Mesodermal cell (in vitro differentiated cells): ENCODE measurements around the gene ALG14.
A peak's percentile ranks its signal among the peaks of the same experiment; 100 is the strongest.
"Not testable (repeated sequence)": the region's sequence is repeated elsewhere in the genome, so short reads cannot be mapped to it uniquely, and the experiment has no call there.

Source experiments
- H3K27ac ChIP-seq: 2 replicates; pipeline ENCODE4 v1.7.0; 2013; ENCODE audit warnings: mild to moderate bottlenecking, low read depth, low read length, moderate library complexity; ENCODE audit not compliant: severe bottlenecking
- H3K36me3 ChIP-seq: 2 replicates; pipeline ENCODE4 v1.7.1; 2013; ENCODE audit warnings: mild to moderate bottlenecking, low read length, moderate library complexity; ENCODE audit not compliant: control insufficient read depth, insufficient read depth
- H3K4me1 ChIP-seq: one replicate; pipeline ENCODE4 v1.7.1; 2013; ENCODE audit warnings: mild to moderate bottlenecking, low read length; ENCODE audit not compliant: insufficient read depth, control insufficient read depth, poor library complexity, severe bottlenecking
- H3K4me3 ChIP-seq: 2 replicates; pipeline ENCODE4 v1.7.0; 2013; ENCODE audit warnings: low read length, control low read depth, mild to moderate bottlenecking; ENCODE audit not compliant: insufficient read depth, poor library complexity, severe bottlenecking; ENCODE audit errors: extremely low read depth
- H3K9me3 ChIP-seq: 2 replicates; pipeline ENCODE4 v1.7.1; 2013; ENCODE audit warnings: mild to moderate bottlenecking, low read length, moderate library complexity; ENCODE audit not compliant: control insufficient read depth
- WGBS, 2 experiments: methylation state at CpG; one replicate each; pipeline ENCODE4 v1.1.5; 2013; ENCODE audit warnings: missing lambda C conversion rate in 2 of 2; ENCODE audit not compliant: insufficient coverage in 2 of 2; 5-methylcytosine and 5-hydroxymethylcytosine counted together

Gene ALG14

DNA sequence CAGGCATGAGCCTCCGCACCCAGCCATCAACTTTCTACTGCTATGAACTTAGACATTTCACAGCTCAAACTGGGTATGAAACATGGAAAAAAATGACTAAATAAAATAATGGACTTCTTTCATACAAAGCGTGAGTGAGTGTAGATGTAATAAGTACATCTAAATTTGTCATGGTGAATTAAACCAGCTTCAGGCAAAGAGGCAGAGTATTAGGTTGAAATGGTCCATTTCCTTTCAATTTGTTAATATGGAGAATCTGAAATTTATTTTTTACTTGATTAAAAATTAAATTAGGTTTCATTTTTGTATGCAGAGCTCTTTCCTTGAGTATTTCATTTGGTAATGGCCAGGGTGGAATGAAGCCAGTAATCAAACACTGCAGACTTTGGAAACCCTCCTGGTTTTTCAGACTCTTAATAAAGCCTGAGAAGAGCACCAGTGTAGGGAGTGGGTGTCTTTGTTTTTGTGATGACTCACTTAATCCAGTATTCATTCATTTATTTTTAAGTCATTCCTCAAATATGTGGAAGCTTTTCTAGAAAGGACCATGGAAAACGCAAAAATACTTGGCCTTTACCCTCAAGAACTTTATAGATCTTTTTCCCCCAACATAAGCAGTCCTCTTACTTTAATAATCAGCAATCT is 49.2 kb downstream of the ALG14 start:
- Histone ChIP-seq H3K9me3 (peaks cover 7% of the 10 kb centered on the region), H3K36me3 (peaks cover 5% of the 10 kb centered on the region), H3K4me3 (no peak overlapping the region), H3K27ac (no peak overlapping the region), H3K4me1 (peaks cover 4% of the 10 kb centered on the region)
- 80 to 100% methylated on average over 1 of the region's 3 CpGs for WGBS, 2 experiments

DNA sequence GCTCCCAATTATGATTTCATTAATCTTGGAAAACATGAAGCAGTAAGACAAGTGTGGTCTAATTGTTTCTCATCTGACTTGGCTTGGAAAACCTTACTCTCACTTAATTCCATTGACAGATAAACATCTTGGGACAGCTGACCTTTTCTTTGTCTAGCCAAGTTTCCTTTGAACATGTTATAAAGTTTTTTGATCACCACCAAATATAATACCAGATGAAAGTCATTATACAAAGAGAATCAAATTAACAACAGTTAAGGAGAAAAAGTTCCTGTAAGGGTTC is 50.2 kb downstream of the ALG14 start:
- H3K4me1 ChIP-seq = peaks cover 4% of the 10 kb centered on the region
- H3K4me3 ChIP-seq = no peak overlapping the region
- H3K27ac ChIP-seq = no peak overlapping the region
- peaks cover 7% of the 10 kb centered on the region for H3K9me3 ChIP-seq
- H3K36me3 ChIP-seq = peaks cover 5% of the 10 kb centered on the region

DNA sequence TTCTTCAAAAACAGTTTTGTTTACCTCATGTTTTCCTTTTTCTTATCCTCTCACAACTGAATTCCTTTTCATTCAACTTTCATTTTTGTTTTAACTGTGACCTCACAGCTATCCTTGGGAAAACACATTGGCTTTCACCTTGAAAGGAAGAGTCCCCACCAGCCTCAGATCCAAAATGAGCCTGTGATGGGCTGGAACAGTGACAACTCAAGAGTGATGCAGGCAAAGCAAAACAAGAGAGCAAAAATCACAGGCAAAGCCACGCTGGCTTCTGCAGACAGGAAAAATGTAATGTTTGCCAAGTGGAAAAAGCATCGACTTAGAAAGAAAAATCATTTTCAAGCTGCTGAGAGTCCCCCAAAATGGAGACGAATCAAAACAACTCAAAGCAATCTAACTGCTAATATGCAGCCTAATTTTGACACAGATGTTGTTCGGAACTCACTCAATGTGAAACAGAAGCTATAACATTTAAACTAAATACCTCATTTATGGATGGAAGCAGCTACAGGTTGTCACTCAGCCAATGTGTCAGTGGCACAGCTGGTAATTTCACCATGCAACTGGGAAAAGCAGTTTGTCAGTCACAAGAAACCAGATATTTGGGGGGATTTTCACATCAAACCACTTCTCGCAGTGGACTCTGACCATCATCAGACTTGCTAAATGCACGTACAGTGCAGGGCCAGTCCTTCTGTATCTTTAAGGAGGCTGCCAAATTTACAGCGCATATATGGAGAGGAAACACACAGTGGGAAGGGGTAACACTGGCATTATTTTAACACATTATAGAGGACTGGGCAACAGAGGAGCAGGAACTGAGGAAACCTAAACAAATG is 50.7 kb downstream of the ALG14 start:
- 86 to 98% methylated on average over 4 to 7 of the region's 7 CpGs for WGBS, 2 experiments
- Histone ChIP-seq H3K9me3 (peaks cover 7% of the 10 kb centered on the region), H3K27ac (no peak overlapping the region), H3K4me1 (peaks cover 4% of the 10 kb centered on the region), H3K36me3 (peaks cover 5% of the 10 kb centered on the region), H3K4me3 (no peak overlapping the region)

DNA sequence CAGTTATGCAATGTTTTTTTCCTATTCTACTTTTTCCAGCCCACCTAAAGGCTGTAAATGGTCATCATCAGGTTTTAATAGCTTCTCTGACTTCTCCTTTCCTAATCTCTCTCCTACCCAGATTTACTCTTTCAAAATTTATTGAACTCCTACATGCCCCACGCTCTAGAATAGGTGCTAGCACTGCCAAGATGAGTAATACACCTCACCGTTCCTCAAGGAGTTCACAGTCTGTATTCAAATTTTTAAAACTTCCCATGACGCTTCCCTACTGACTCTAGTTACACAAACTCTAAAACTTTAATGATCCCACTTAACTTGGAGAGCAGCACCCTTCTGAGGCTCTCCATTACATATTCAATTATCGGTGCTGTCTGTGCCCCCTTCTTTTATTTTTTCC is 51.6 kb downstream of the ALG14 start:
- Histone ChIP-seq H3K4me1 (peaks cover 4% of the 10 kb centered on the region), H3K9me3 (peaks cover 7% of the 10 kb centered on the region), H3K27ac (no peak overlapping the region), H3K36me3 (peaks cover 5% of the 10 kb centered on the region), H3K4me3 (no peak overlapping the region)
- WGBS, 2 experiments = 75 to 81% methylated on average over 4 of the region's 4 CpGs

DNA sequence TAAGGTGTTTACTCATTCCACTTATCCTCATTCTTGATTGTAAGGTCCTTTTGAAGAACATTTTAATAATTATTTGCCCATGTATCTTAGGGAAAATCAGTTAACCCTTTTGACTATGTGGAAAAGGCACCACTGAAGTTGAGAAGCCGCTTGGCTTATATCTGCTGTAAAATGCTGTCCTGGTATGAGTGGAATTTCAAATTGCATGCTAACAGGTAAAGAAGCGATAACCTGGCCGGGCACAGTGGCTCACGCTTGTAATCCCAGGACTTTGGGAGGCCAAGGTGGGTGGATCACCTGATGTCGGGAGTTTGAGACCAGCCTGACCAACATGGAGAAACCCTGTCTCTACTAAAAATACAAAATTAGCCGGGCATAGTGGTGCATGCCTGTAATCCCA is 53.3 kb downstream of the ALG14 start:
- WGBS, 2 experiments = 82 to 97% methylated on average over 4 to 6 of the region's 6 CpGs
- H3K4me1 ChIP-seq, H3K4me3 ChIP-seq, H3K36me3 ChIP-seq, H3K27ac ChIP-seq, H3K9me3 ChIP-seq: not testable (repeated sequence)

DNA sequence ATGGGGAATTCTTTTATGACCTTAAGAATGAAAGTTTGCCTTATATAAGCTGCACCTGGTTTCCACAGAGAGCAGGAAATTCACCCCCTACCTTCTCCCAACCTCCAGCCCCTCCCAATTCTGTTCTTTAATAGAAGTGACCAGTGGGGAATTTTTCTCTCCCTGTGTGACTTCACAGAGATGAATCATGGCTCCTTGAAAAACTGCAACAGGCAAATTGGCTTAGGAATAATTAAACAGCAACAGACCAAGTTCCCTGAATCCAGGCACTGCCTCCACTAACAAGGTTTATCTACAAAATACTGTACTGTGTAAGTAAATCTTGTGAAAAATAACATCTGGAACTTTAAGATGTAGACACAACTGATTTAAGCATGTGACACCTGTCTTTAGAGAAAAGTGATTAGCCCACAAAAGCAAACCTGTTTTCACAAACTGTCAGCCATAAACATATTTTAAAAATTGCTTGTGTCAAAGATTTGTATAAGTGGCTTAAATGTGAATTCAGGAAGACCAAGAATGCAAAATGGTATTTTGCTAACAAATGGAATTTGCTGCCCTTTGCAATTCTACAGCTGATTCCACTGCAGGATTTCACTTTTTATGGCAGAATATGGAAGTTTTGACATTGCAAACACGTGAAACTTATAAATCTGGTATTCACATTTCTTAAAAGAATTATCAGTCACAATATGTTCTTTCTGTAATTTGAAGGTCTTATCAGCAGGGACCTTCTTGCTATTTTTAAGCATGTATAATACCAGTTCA is 54.0 kb downstream of the ALG14 start:
- WGBS, 2 experiments = no CpG with 5 or more reads among the region's 1 CpG
- H3K9me3 ChIP-seq = no peaks in the 10 kb centered on the region
- H3K36me3 ChIP-seq = no peaks in the 10 kb centered on the region
- H3K27ac ChIP-seq = no peak overlapping the region
- H3K4me1 ChIP-seq = peaks cover 4% of the 10 kb centered on the region
- no peak overlapping the region for H3K4me3 ChIP-seq

DNA sequence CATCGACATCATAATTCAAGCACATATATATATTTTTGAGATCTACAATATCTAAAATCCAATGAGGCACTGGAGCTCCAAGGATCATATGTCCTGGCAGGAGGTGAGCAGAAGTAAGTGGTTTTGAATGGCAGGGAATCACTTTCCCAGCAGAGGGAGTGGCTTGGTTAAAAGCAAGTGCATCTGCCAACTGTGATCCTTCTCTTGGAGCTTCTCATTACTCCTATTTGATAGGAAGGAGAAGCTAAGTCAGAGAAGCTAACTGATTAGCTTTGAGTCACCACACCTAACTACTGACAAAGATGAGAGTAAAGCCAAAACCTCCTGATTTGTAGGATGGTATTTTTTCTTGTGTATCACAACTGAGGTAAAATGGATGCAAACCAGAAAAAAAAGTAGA is 55.0 kb downstream of the ALG14 start:
- Histone ChIP-seq H3K9me3 (no peaks in the 10 kb centered on the region), H3K36me3 (no peaks in the 10 kb centered on the region), H3K4me3 (no peak overlapping the region), H3K4me1 (peaks cover 4% of the 10 kb centered on the region), H3K27ac (no peak overlapping the region)
- no CpG with 5 or more reads among the region's 1 CpG for WGBS, 2 experiments

DNA sequence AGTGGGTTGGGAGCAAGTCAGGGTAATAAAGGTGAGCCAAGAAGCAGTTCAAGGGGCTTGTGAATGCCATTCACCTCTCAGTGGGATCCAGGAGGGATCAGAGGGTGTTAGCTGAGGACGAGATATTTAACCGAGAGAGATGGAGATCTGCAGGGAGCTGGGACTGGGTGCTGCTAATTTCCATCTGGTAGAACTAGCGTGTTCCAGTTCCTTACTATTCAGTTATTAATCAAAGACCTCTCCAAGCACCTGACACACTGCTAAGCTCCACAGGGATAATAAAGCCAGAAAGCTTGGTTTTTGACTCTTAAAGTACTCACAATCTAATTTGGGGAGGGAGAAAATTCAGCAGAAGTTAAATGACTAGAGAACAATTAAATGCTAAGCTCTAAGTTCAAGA is 57.7 kb downstream of the ALG14 start:
- no peak overlapping the region for H3K4me3 ChIP-seq
- H3K4me1 ChIP-seq = no peaks in the 10 kb centered on the region
- no peak overlapping the region for H3K27ac ChIP-seq
- 82% methylated on average over 3 of the region's 3 CpGs; no CpG with 5 or more reads in 1 of the 2 experiments for WGBS, 2 experiments
- no peaks in the 10 kb centered on the region for H3K36me3 ChIP-seq
- no peaks in the 10 kb centered on the region for H3K9me3 ChIP-seq

DNA sequence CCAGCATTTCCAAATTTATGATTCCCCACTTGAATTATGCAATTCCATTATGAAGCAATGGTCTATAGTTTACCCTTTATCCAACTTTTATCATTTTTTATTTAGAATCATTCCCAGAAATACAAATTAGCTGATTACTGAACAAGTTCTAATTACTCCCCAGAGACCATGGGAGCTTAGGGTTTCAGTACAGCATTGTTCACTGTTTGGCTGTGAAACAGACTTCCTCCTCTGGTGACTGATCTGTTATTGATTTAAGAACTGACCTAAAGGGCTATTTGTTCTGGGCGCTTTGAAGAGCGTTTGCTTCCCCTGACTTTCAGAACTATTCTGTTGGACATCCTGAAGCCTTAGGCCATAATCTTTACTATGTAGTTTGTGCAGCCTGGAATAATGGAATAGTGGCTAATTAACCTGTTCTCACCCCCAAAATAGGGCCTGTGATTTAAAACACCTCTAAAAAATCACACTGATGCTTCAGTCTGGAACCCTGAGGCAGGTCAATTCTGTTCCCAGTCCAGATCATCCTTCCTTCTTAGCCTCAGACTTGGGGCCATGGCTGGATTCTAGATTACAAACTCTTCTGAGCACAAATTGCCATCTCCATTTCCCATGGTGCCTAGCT is 58.7 kb downstream of the ALG14 start:
- Histone ChIP-seq H3K4me3 (no peak overlapping the region), H3K27ac (peak overlapping the region; percentile 52), H3K9me3 (no peaks in the 10 kb centered on the region), H3K36me3 (no peaks in the 10 kb centered on the region), H3K4me1 (no peaks in the 10 kb centered on the region)
- WGBS, 2 experiments = 80% methylated on average over 2 of the region's 2 CpGs; no CpG with 5 or more reads in 1 of the 2 experiments

DNA sequence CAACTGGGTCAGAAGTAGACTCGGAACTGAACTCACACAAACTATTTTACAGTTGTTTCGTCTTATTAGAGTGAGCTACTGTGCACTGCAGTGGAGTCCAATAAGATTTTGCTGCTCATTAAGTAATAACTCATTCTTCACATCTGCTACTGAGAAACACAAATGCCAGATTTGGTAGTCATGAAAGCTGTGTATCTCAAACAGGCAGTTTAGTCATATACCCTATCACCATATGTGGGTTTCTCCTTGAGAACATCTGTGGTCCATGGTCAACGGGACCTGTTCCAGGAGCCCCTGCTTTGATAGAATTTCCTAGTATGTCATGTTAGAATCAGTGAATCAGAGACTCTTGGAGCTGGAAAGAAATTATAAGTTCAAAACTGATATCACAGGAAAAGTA is 60.4 kb downstream of the ALG14 start:
- H3K27ac ChIP-seq = no peak overlapping the region
- H3K4me3 ChIP-seq = no peak overlapping the region
- H3K9me3 ChIP-seq = no peaks in the 10 kb centered on the region
- no peaks in the 10 kb centered on the region for H3K4me1 ChIP-seq
- H3K36me3 ChIP-seq = no peaks in the 10 kb centered on the region
- 93 to 100% methylated on average over 3 of the region's 3 CpGs for WGBS, 2 experiments
